K562 (cell line): ENCODE data around the gene FAM83E. TPM values are rescaled to one million over a fixed set of nuclear protein-coding genes. Genes with fewer than 3 reads are reported as not detected.
A peak's percentile ranks its signal among the peaks of the same experiment; 100 is the strongest.

ENCODE experiments used
- ATAC-seq: fragments of 200-7000 bp; cut with Tn5 transposase; 3 replicates; pipeline ENCODE4 v1.9.1; 2020; ENCODE audit warnings: moderate library complexity
- BruUV-seq: library from RNA; stranded (reverse); fragments of 400-500 nt; replicated peaks from 2 replicates; lab custom pipeline; 2021; lab: Mats Ljungman, UMichigan
- CTCF ChIA-PET: fragments of 300-600 bp; formaldehyde crosslinking; extraction: SDS; loops from one replicate; lab custom pipeline; 2021; ENCODE audit warnings: low intra/inter-chr PET ratio; lab: Yijun Ruan, JAX
- POLR2A ChIA-PET: fragments of 300-600, 350-650 bp; sonication (Branson Sonifier 250); formaldehyde crosslinking; extraction: SDS; loops from one replicate; lab custom pipeline; 2021; ENCODE audit warnings: antibody characterized with exemption, inconsistent platforms; lab: Yijun Ruan, JAX
- DNase-seq, 4 experiments: peaks; one replicate each; pipeline versions ENCODE4 v3.0.0 to v3.0.0-alpha.2; 2011 to 2018; ENCODE audit warnings: low spot score in 3 of 4, mixed read lengths in 3 of 4; ENCODE audit errors: extremely low read depth in 1 of 4
- FAIRE-seq: peaks from 2 replicates; lab custom pipeline; 2011; peaks lifted over from hg19 to GRCh38; lab: Jason Lieb, UNC
- H2AFZ ChIP-seq: 2 replicates; pipeline ENCODE4 v1.6.0; 2011; ENCODE audit warnings: low read depth, low read length, control low read depth, inconsistent platforms
- H3K27ac ChIP-seq: fragments of 200-600 bp; 3 replicates; pipeline ENCODE4 v1.8.0; 2011; ENCODE audit warnings: low read depth, mild to moderate bottlenecking, control low read depth, inconsistent platforms, low read length, moderate library complexity, mixed read lengths; ENCODE audit errors: extremely low read depth
- H3K27me3 ChIP-seq, 2 experiments: fragments of 300-600 bp in 1 of 2; 2 replicates in 1 of 2; 3 replicates in 1 of 2; pipeline versions ENCODE4 v1.6.0 to v1.8.0; 2011; ENCODE audit warnings: inconsistent platforms in 2 of 2, low read length in 2 of 2, mild to moderate bottlenecking in 1 of 2, mixed read lengths in 1 of 2, moderate library complexity in 1 of 2; ENCODE audit not compliant: control insufficient read depth in 2 of 2, insufficient read depth in 2 of 2
- H3K36me3 ChIP-seq: fragments of 300-600 bp; 3 replicates; pipeline ENCODE4 v1.8.0; 2011; ENCODE audit warnings: mild to moderate bottlenecking, low read length, inconsistent platforms; ENCODE audit not compliant: control insufficient read depth, insufficient read depth
- H3K4me1 ChIP-seq, 2 experiments: fragments of 200-600 bp in 1 of 2; replicated peaks in 1 of 2; 2 replicates in 1 of 2; 3 replicates in 1 of 2; pipeline versions ENCODE4 v1.5.1 to v1.8.0; 2011; ENCODE audit warnings: inconsistent platforms in 2 of 2, low read length in 2 of 2, mild to moderate bottlenecking in 1 of 2, mixed read lengths in 1 of 2, moderate library complexity in 1 of 2; ENCODE audit not compliant: control insufficient read depth in 2 of 2, insufficient read depth in 2 of 2
- H3K4me2 ChIP-seq: 2 replicates; pipeline ENCODE4 v1.6.1; 2011; ENCODE audit warnings: low read length, control low read depth, inconsistent platforms, mixed read lengths; ENCODE audit not compliant: insufficient read depth
- H3K4me3 ChIP-seq: fragments of 200-600 bp; sonication (generic), shearing (Covaris generic); 2 replicates; pipeline ENCODE4 v1.5.1; 2016; ENCODE audit warnings: control low read depth, inconsistent platforms
- H3K79me2 ChIP-seq: fragments of 200-600 bp; 3 replicates; pipeline ENCODE4 v1.8.0; 2011; ENCODE audit warnings: low read length, inconsistent platforms; ENCODE audit not compliant: control insufficient read depth, insufficient read depth
- H3K9ac ChIP-seq, 2 experiments: 2 replicates each; pipeline versions ENCODE4 v1.6.0 to v1.6.1; 2011; ENCODE audit warnings: low read depth in 2 of 2, low read length in 2 of 2, control low read depth in 1 of 2, inconsistent platforms in 1 of 2, mild to moderate bottlenecking in 1 of 2, mixed read lengths in 1 of 2; ENCODE audit not compliant: insufficient read depth in 1 of 2
- H3K9me1 ChIP-seq: one replicate; pipeline ENCODE4 v1.6.0; 2011; ENCODE audit warnings: inconsistent platforms, mild to moderate bottlenecking, low read length, moderate library complexity; ENCODE audit not compliant: control insufficient read depth, insufficient read depth
- H3K9me3 ChIP-seq: replicated peaks from 2 replicates; pipeline ENCODE4 v1.5.1; 2011; ENCODE audit warnings: low read depth, low read length, inconsistent platforms; ENCODE audit not compliant: control insufficient read depth, insufficient read depth
- H4K20me1 ChIP-seq: replicated peaks from 2 replicates; pipeline ENCODE4 v1.6.1; 2011; ENCODE audit warnings: low read length, inconsistent platforms, mixed read lengths; ENCODE audit not compliant: control insufficient read depth, insufficient read depth
- BRCA1 ChIP-seq, 2 experiments: fragments of 450-650 bp in 1 of 2; sonication (generic) in 1 of 2; formaldehyde crosslinking in 1 of 2; IDR thresholded peaks; 2 replicates each; pipeline versions ENCODE4 v1.5.0 to v1.6.1; 2017 to 2020; ENCODE audit warnings: mild to moderate bottlenecking in 1 of 2, missing genetic modification reagents in 1 of 2
- CBFA2T3 ChIP-seq: fragments of 450-650 bp; IDR thresholded peaks from 2 replicates; pipeline ENCODE4 v1.6.1; 2017
- EWSR1 ChIP-seq: fragments of 450-650 bp; IDR thresholded peaks from 2 replicates; pipeline ENCODE4 v1.6.1; 2018; ENCODE audit warnings: borderline replicate concordance, mild to moderate bottlenecking, low read depth, moderate library complexity; ENCODE audit not compliant: partially characterized antibody
- FIP1L1 ChIP-seq: fragments of 200-400 bp; formaldehyde crosslinking; IDR thresholded peaks from 2 replicates; pipeline ENCODE4 v1.6.1; 2018; ENCODE audit warnings: mild to moderate bottlenecking, low read depth, low read length; ENCODE audit not compliant: poor library complexity, severe bottlenecking
- MYBL2 ChIP-seq, 2 experiments: fragments of 450-650 bp in 1 of 2; sonication (generic) in 1 of 2; formaldehyde crosslinking in 1 of 2; IDR thresholded peaks; 2 replicates each; pipeline versions ENCODE4 v1.6.1 to v1.8.1; 2017 to 2022; ENCODE audit warnings: borderline replicate concordance in 1 of 2, inconsistent platforms in 1 of 2, low read depth in 1 of 2, mild to moderate bottlenecking in 1 of 2, missing genetic modification reagents in 1 of 2, moderate library complexity in 1 of 2
- PHB ChIP-seq: fragments of 250-450 bp; sonication (Bioruptor Pico); IDR thresholded peaks from 2 replicates; pipeline ENCODE4 v1.5.0; 2021
- POLR2A ChIP-seq: fragments of 450-650 bp; conservative IDR thresholded peaks from 2 replicates; pipeline ENCODE4 v1.6.1; 2016
- POLR2B ChIP-seq: fragments of 450-650 bp; IDR thresholded peaks from 2 replicates; pipeline ENCODE4 v1.6.1; 2018; ENCODE audit warnings: low read depth; ENCODE audit not compliant: partially characterized antibody
- POLR2G ChIP-seq: fragments of 200-400 bp; formaldehyde crosslinking; IDR thresholded peaks from 2 replicates; pipeline ENCODE4 v1.6.1; 2017; ENCODE audit warnings: low read depth, mild to moderate bottlenecking, antibody characterized with exemption, low read length, moderate library complexity
- RBFOX2 ChIP-seq: fragments of 200-400 bp; formaldehyde crosslinking; IDR thresholded peaks from 2 replicates; pipeline ENCODE4 v1.6.1; 2017; ENCODE audit warnings: low read depth, mild to moderate bottlenecking, low read length, moderate library complexity
- SP1 ChIP-seq: sonication (generic); formaldehyde crosslinking; IDR thresholded peaks from 2 replicates; pipeline ENCODE4 v1.8.1; 2022; ENCODE audit warnings: mild to moderate bottlenecking, missing genetic modification reagents
- TAF7 ChIP-seq: fragments of 450-650 bp; IDR thresholded peaks from 2 replicates; pipeline ENCODE4 v1.6.1; 2016; ENCODE audit warnings: missing genetic modification characterization, missing compliant biosample characterization
- ZFX ChIP-seq: sonication (generic); formaldehyde crosslinking; IDR thresholded peaks from 2 replicates; pipeline ENCODE4 v1.8.0; 2022; ENCODE audit warnings: mild to moderate bottlenecking, missing genetic modification reagents, moderate library complexity
- ZNF23 ChIP-seq: fragments of 250-450 bp; sonication (Bioruptor Pico); IDR thresholded peaks from 2 replicates; pipeline ENCODE4 v1.4.0; 2020; ENCODE audit warnings: mild to moderate bottlenecking
- WGBS: fragments of 100-300 bp; shearing (Covaris generic); methylation state at CpG from one replicate; pipeline ENCODE4 v1.1.6; 2016; ENCODE audit warnings: low coverage, mixed read lengths; ENCODE audit not compliant: insufficient coverage; ENCODE audit errors: missing lambda C conversion rate; 5-methylcytosine and 5-hydroxymethylcytosine counted together
- in situ Hi-C: fragments of 300-500 bp; cut with MboI; formaldehyde crosslinking; loops from 4 replicates; pipeline ENCODE4 v1.15.0; 2018; ENCODE audit warnings: inconsistent platforms, mixed read lengths
- intact Hi-C: fragments of 100-400 bp; cut with micrococcal nuclease; formaldehyde crosslinking; loops from 2 replicates; pipeline ENCODE4 v1.14.2; 2022
- polyA plus RNA-seq, 8 experiments: library from polyadenylated mRNA; depleted of rRNA in 4 of 8; stranded (reverse) in 5 of 8; unstranded in 3 of 8; fragments of >200 nt; fragmentation: Nextera tagmentation in 2 of 8; fragmentation: Illumina TruSeq in 1 of 8; extraction: Ambion mirVana in 2 of 8; extraction: Trizol in 1 of 8; gene quantifications; 2 replicates each; pipeline versions ENCODE4 v1.2.1 to v1.2.3, GENCODE V29; 2011 to 2014; ENCODE audit warnings: inconsistent platforms in 1 of 8, missing spikeins in 1 of 8
- total RNA-seq, 7 experiments: library from RNA; depleted of rRNA in 6 of 7; stranded (reverse); fragments of >200 nt in 6 of 7; fragmentation: Illumina TruSeq in 2 of 7; extraction: Trizol in 2 of 7; gene quantifications; 2 replicates each; pipeline versions ENCODE4 v1.2.1 to v1.2.3, GENCODE V29; 2011 to 2021; ENCODE audit warnings: low replicate concordance in 1 of 7
- TF ChIP-seq, protein P1 (sequence below): fragments of 250-450 bp; sonication (Bioruptor Pico); IDR thresholded peaks from 2 replicates; pipeline ENCODE4 v1.9.0; 2021; ENCODE audit warnings: mild to moderate bottlenecking, inconsistent platforms
- TF ChIP-seq, protein P2 (sequence below): fragments of 250-450 bp; sonication (Bioruptor Pico); IDR thresholded peaks from 2 replicates; pipeline ENCODE4 v1.4.0; 2020; ENCODE audit warnings: mild to moderate bottlenecking

Gene FAM83E
- total and polyA plus RNA-seq, 9 of the 15 experiments (the other 6 are each of a cell fraction or from before 2014, with no cell fraction given), result 0.15 to 0.87 (median 0.29) TPM; not detected in 4

- intact Hi-C loops (no loop called here), in situ Hi-C loops (no loop called here)
- H3K9ac ChIP-seq, result peak overlapping the region in 1 of 2 experiments; percentile 62; a peak in 2 of 4 replicates
- WGBS, result 57% methylated on average over 48 of the region's 48 CpGs
- no peaks in the 10 kb centered on the region for H3K27me3 ChIP-seq
- H2AFZ ChIP-seq, result no peak overlapping the region
- no TSS peak for BruUV-seq
- H3K4me3 ChIP-seq, result no peak overlapping the region
- H3K9me1 ChIP-seq, result peaks cover 4% of the 10 kb centered on the region
- H3K36me3 ChIP-seq, result peaks cover 5% of the 10 kb centered on the region; the same call in 1 of the 3 replicates
- H4K20me1 ChIP-seq, result no peaks in the 10 kb centered on the region
- ATAC-seq, result peak; percentile 55
- no peak overlapping the region for H3K4me2 ChIP-seq
- no peaks in the 10 kb centered on the region for H3K79me2 ChIP-seq
- peak in 3 of 4 experiments; percentile 48 to 59 (median 54) for DNase-seq
- POLR2A ChIA-PET, result interaction anchor here (0.6 to 1.5 kb wide), 4 partner anchors 10 to 364 kb away, joined by 3 to 15 read pairs (median 4); partner anchors contain the start of genes RPL18, RUVBL2 and SPHK2
- no peak overlapping the region for H3K27ac ChIP-seq
- CTCF ChIA-PET, result no interaction called here
- no peak for FAIRE-seq
- H3K9me3 ChIP-seq, result no peaks in the 10 kb centered on the region
- H3K4me1 ChIP-seq, result peaks cover 28 to 77% of the 10 kb centered on the region in 2 experiments
- no peak for TF ChIP-seq MYBL2 (IDR thresholded peaks at IDR 0.05; ENCODE audit: low read depth)
- TF ChIP-seq MYBL2 (CRISPR knock-in tag; IDR thresholded peaks at IDR 0.05; ENCODE audit: borderline replicate concordance), result no peak
- peak; percentile 14 for TF ChIP-seq POLR2B
- TF ChIP-seq EWSR1, result no peak
- TF ChIP-seq, protein P1, sequence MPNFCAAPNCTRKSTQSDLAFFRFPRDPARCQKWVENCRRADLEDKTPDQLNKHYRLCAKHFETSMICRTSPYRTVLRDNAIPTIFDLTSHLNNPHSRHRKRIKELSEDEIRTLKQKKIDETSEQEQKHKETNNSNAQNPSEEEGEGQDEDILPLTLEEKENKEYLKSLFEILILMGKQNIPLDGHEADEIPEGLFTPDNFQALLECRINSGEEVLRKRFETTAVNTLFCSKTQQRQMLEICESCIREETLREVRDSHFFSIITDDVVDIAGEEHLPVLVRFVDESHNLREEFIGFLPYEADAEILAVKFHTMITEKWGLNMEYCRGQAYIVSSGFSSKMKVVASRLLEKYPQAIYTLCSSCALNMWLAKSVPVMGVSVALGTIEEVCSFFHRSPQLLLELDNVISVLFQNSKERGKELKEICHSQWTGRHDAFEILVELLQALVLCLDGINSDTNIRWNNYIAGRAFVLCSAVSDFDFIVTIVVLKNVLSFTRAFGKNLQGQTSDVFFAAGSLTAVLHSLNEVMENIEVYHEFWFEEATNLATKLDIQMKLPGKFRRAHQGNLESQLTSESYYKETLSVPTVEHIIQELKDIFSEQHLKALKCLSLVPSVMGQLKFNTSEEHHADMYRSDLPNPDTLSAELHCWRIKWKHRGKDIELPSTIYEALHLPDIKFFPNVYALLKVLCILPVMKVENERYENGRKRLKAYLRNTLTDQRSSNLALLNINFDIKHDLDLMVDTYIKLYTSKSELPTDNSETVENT (CRISPR knock-in tag), result 0 out of 2 replicates have a peak, but pooled peaks have one; percentile 31
- TF ChIP-seq FIP1L1, result peak; percentile 50
- no peak for TF ChIP-seq ZNF23 (CRISPR knock-in tag)
- TF ChIP-seq, protein P2, sequence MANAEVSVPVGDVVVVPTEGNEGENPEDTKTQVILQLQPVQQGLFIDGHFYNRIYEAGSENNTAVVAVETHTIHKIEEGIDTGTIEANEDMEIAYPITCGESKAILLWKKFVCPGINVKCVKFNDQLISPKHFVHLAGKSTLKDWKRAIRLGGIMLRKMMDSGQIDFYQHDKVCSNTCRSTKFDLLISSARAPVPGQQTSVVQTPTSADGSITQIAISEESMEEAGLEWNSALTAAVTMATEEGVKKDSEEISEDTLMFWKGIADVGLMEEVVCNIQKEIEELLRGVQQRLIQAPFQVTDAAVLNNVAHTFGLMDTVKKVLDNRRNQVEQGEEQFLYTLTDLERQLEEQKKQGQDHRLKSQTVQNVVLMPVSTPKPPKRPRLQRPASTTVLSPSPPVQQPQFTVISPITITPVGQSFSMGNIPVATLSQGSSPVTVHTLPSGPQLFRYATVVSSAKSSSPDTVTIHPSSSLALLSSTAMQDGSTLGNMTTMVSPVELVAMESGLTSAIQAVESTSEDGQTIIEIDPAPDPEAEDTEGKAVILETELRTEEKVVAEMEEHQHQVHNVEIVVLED (CRISPR knock-in tag), result no peak
- TF ChIP-seq POLR2G, result peak; percentile 64
- no peak for TF ChIP-seq CBFA2T3
- 0 out of 2 replicates have a peak, but pooled peaks have one; percentile 20 for TF ChIP-seq ZFX (CRISPR knock-in tag)
- no peak for TF ChIP-seq TAF7 (tag)
- TF ChIP-seq RBFOX2, result peak; percentile 45
- no peak for TF ChIP-seq PHB (CRISPR knock-in tag)
- TF ChIP-seq BRCA1 (IDR thresholded peaks at IDR 0.05), result no peak
- TF ChIP-seq BRCA1 (CRISPR knock-in tag; IDR thresholded peaks at IDR 0.05), result no peak
- TF ChIP-seq SP1 (CRISPR knock-in tag), result 0 out of 2 replicates have a peak, but pooled peaks have one; percentile 27
- peak; percentile 30; the same call in 1 of the 2 replicates for TF ChIP-seq POLR2A
Measured at GRCh38 chr19:48629599-48630295, 14.9 kb upstream of the FAM83E start.
